Putamen (tissue), 1 donor: ENCODE measurements around the gene EVI5.

Source experiments
- DNase-seq: peaks from one replicate; pipeline ENCODE4 v3.0.0-alpha.2; 2016; ENCODE audit warnings: low spot score

Gene EVI5

GRCh38 chr1:92784639-92785500 lies at the start of gene EVI5:
TSS of gene EVI5 (minus strand) at chr1:92785108. CDS start at chr1:92736546, 48,562 bp downstream.
- DNase-seq: peak; percentile 91

GRCh38 chr1:92834617-92835016 lies 49.7 kb upstream of the EVI5 start:
- no peak for DNase-seq

GRCh38 chr1:92833840-92834239 lies 48.9 kb upstream of the EVI5 start:
- no peak for DNase-seq

GRCh38 chr1:92832537-92833114 lies 47.7 kb upstream of the EVI5 start:
- peak; percentile 6 for DNase-seq

- peak; percentile 97 for DNase-seq
These were observed 47.0 kb upstream of the EVI5 start, which contains the start of gene RPL5 for GRCh38 chr1:92831762-92832536. TSS of gene RPL5 (plus strand) at chr1:92832040. CDS start at chr1:92832115, 75 bp downstream.

GRCh38 chr1:92831368-92831761 lies 46.5 kb upstream of the EVI5 start:
- peak; percentile 7 for DNase-seq

GRCh38 chr1:92826792-92827191 lies 41.9 kb upstream of the EVI5 start:
- no peak for DNase-seq

- no peak for DNase-seq
These were observed 38.0 kb upstream of the EVI5 start for GRCh38 chr1:92822879-92823278.

- no peak for DNase-seq
These were observed 35.6 kb upstream of the EVI5 start for GRCh38 chr1:92820551-92820950.

GRCh38 chr1:92820024-92820423 lies 35.1 kb upstream of the EVI5 start:
- DNase-seq: no peak

- peak; percentile 9 for DNase-seq
These were observed 33.3 kb upstream of the EVI5 start for GRCh38 chr1:92817986-92818764.

- no peak for DNase-seq
These were observed 32.3 kb upstream of the EVI5 start for GRCh38 chr1:92817137-92817697.

- no peak for DNase-seq
These were observed 31.8 kb upstream of the EVI5 start for GRCh38 chr1:92816732-92817131.

- no peak for DNase-seq
These were observed 23.5 kb upstream of the EVI5 start for GRCh38 chr1:92808381-92808780.

- no peak for DNase-seq
These were observed 20.3 kb upstream of the EVI5 start for GRCh38 chr1:92805216-92805615.

- DNase-seq: peak; percentile 53
These were observed 19.9 kb upstream of the EVI5 start for GRCh38 chr1:92804721-92805201.

GRCh38 chr1:92803140-92803887 lies 18.4 kb upstream of the EVI5 start:
- no peak for DNase-seq

GRCh38 chr1:92797961-92798360 lies 13.1 kb upstream of the EVI5 start:
- DNase-seq: no peak

GRCh38 chr1:92797297-92797696 lies 12.4 kb upstream of the EVI5 start:
- DNase-seq: no peak

- no peak for DNase-seq
These were observed 10.3 kb upstream of the EVI5 start for GRCh38 chr1:92795166-92795565.

GRCh38 chr1:92792340-92792782 lies 7.5 kb upstream of the EVI5 start:
- no peak for DNase-seq
